Adrenal gland (tissue), 12 donors: ENCODE measurements around the gene PML. TPM values are rescaled to one million over a fixed set of nuclear protein-coding genes. Genes with fewer than 3 reads are reported as not detected.
"Not testable (repeated sequence)": the region's sequence is repeated elsewhere in the genome, so short reads cannot be mapped to it uniquely, and the experiment has no call there.

Experiments
- DNase-seq, 7 donors: peaks; one replicate each; pipeline ENCODE4 v3.0.0-alpha.2; 2019 to 2020
- H3K27ac ChIP-seq, 5 donors: fragments of 200-600 bp; sonication (generic) in 4 of 5; 1 replicate in 3 of 5; 2 replicates in 2 of 5; pipeline versions ENCODE4 v1.5.1 to v1.8.0; 2016 to 2020; ENCODE audit warnings: mild to moderate bottlenecking in 1 of 5
- H3K27me3 ChIP-seq: fragments of 200-600 bp; 2 replicates; pipeline ENCODE4 v1.8.0; 2021
- H3K36me3 ChIP-seq, 2 donors: fragments of 200-600 bp; replicated peaks in 1 of 2; 1 replicate in 1 of 2; 2 replicates in 1 of 2; pipeline versions ENCODE4 v1.5.1 to v1.8.0; 2018 to 2022
- H3K4me1 ChIP-seq, 2 donors: fragments of 200-600 bp; replicated peaks in 1 of 2; 1 replicate in 1 of 2; 2 replicates in 1 of 2; pipeline versions ENCODE4 v1.5.1 to v1.8.0; 2018 to 2021
- H3K4me3 ChIP-seq, 4 donors: fragments of 200-600 bp; sonication (generic) in 3 of 4; one replicate each; pipeline ENCODE4 v1.5.1; 2016 to 2018
- H3K9me3 ChIP-seq, 3 donors: fragments of 200-600 bp; sonication (generic) in 1 of 3; replicated peaks in 1 of 3; 1 replicate in 2 of 3; 2 replicates in 1 of 3; pipeline versions ENCODE4 v1.5.1 to v1.8.0; 2016 to 2021
- CTCF ChIP-seq, 6 experiments: fragments of 450-650 bp in 4 of 6; fragments of 200-600 bp in 2 of 6; sonication (generic) in 1 of 6; IDR thresholded peaks; 1 replicate in 5 of 6; 2 replicates in 1 of 6; pipeline versions ENCODE4 v1.5.1 to v1.8.0; 2016 to 2021; ENCODE audit warnings: antibody characterized with exemption in 6 of 6, mild to moderate bottlenecking in 2 of 6, moderate library complexity in 1 of 6
- POLR2A ChIP-seq, 2 donors: fragments of 450-650 bp; IDR thresholded peaks; one replicate each; pipeline ENCODE4 v1.6.1; 2017; ENCODE audit warnings: antibody characterized with exemption in 2 of 2, mild to moderate bottlenecking in 2 of 2, moderate library complexity in 1 of 2
- WGBS, 4 donors: extraction: QIAGEN DNeasy Blood & Tissue Kit in 2 of 4; methylation state at CpG; one replicate each; pipeline versions ENCODE4 v1.1.5 to v1.1.7; 2013 to 2017; 5-methylcytosine and 5-hydroxymethylcytosine counted together
- intact Hi-C, 2 donors: fragments of 100-400 bp; cut with DNase I; formaldehyde crosslinking; loops; one replicate each; pipeline versions ENCODE4 v1.14.1 to v1.15.0; 2022 to 2023
- polyA plus RNA-seq, 3 donors: library from polyadenylated mRNA; stranded (reverse); fragments of 200-250 nt in 2 of 3; fragments of 350-450 nt in 1 of 3; fragmentation: Illumina TruSeq in 1 of 3; extraction: RNeasy Lipid Tissue Mini Kit (QIAGEN cat#74804) in 1 of 3; gene quantifications; one replicate each; pipeline ENCODE4 v1.2.3, GENCODE V29; 2013 to 2014
- total RNA-seq, 9 donors: library from RNA; depleted of rRNA in 4 of 9; stranded (reverse); fragments of >200 nt in 4 of 9; fragments of 120-200 nt in 1 of 9; fragmentation: NEBNext Ultra II Directional in 1 of 9; extraction: Animal tissue kit (Norgen Biotek cat#: 25700) in 1 of 9; gene quantifications; one replicate each; pipeline versions ENCODE4 v1.1.0 to v1.2.4, GENCODE V29; 2013 to 2023
- donor health status: healthy with polysubstance abuse.
- donor health status: Bipolar disorder and iron deficiency.
- donor health status: DM: yes; HTN: yes; CAD: no.
- donor health status: DM: no; HTN: no; CAD: no.
- donor health status: DM: no; HTN: no; CAD: no.
- donor health status: DM: yes; HTN: yes; CAD: no.

Gene PML
- total and polyA plus RNA-seq, 12 donors, result 7.0 to 103 (median 58.7) TPM

- H3K27ac ChIP-seq, result no peak overlapping the region
Measured at GRCh38 chr15:73957785-73958184, 36.7 kb upstream of the PML start.

GRCh38 chr15:73959012-73959581, 35.4 kb upstream of the PML start:
- no peak overlapping the region for H3K4me3 ChIP-seq
- no peaks in the 10 kb centered on the region for H3K36me3 ChIP-seq
- no peaks in the 10 kb centered on the region for H3K4me1 ChIP-seq
- no peak for TF ChIP-seq CTCF (IDR thresholded peaks at IDR 0.05)
- no peak for TF ChIP-seq POLR2A (IDR thresholded peaks at IDR 0.05)
- intact Hi-C loops, result no loop called here
- DNase-seq, result peak in 1 of 7 donors; percentile 9
- H3K27me3 ChIP-seq, result no peaks in the 10 kb centered on the region
- H3K27ac ChIP-seq, result no peak overlapping the region
- H3K9me3 ChIP-seq, result no peaks in the 10 kb centered on the region
- WGBS, 4 donors, result 52 to 62% (median 60%) methylated on average over 8 of the region's 8 CpGs

More at GRCh38 chr15:73957785-73958184, 36.7 kb upstream of the PML start:
- no peaks in the 10 kb centered on the region for H3K36me3 ChIP-seq
- 69 to 86% (median 85%) methylated on average over 2 of the region's 2 CpGs for WGBS, 4 donors
- H3K9me3 ChIP-seq, result no peaks in the 10 kb centered on the region
- no peak overlapping the region for H3K4me3 ChIP-seq
- H3K27me3 ChIP-seq, result no peaks in the 10 kb centered on the region
- TF ChIP-seq POLR2A (IDR thresholded peaks at IDR 0.05), result no peak
- no peak for TF ChIP-seq CTCF (IDR thresholded peaks at IDR 0.05)
- no peaks in the 10 kb centered on the region for H3K4me1 ChIP-seq
- no peak for DNase-seq
- intact Hi-C loops, result no loop called here

- TF ChIP-seq POLR2A (IDR thresholded peaks at IDR 0.05) (no peak), CTCF (IDR thresholded peaks at IDR 0.05) (no peak)
- no peaks in the 10 kb centered on the region for H3K27me3 ChIP-seq
- H3K4me1 ChIP-seq, result peaks cover 0 to under 1% of the 10 kb centered on the region in 2 donors
- H3K36me3 ChIP-seq, result no peaks in the 10 kb centered on the region
- 73 to 82% (median 77%) methylated on average over 6 of the region's 6 CpGs for WGBS, 4 donors
- peak in 1 of 7 donors; percentile 15 for DNase-seq
- H3K27ac ChIP-seq, result no peak overlapping the region
- intact Hi-C loops, result no loop called here
- H3K4me3 ChIP-seq, result no peak overlapping the region
- H3K9me3 ChIP-seq, result no peaks in the 10 kb centered on the region
Measured at GRCh38 chr15:73959801-73960200, 34.7 kb upstream of the PML start.

GRCh38 chr15:73960472-73961070, 33.9 kb upstream of the PML start:
- H3K4me3 ChIP-seq, H3K4me1 ChIP-seq, H3K9me3 ChIP-seq, H3K27ac ChIP-seq, H3K27me3 ChIP-seq, intact Hi-C loops, H3K36me3 ChIP-seq: not testable (repeated sequence)
- DNase-seq, result peak in 1 of 7 donors; percentile 25
- WGBS, 4 donors, result 87 to 91% (median 88%) methylated on average over 7 of the region's 7 CpGs

- Histone ChIP-seq H3K4me3 (no peak overlapping the region), H3K36me3 (no peaks in the 10 kb centered on the region), H3K9me3 (no peaks in the 10 kb centered on the region), H3K27ac (no peak overlapping the region), H3K4me1 (peaks cover 0 to 4% of the 10 kb centered on the region in 2 donors), H3K27me3 (no peaks in the 10 kb centered on the region)
- TF ChIP-seq CTCF (IDR thresholded peaks at IDR 0.05), result no peak
- no peak for DNase-seq
- intact Hi-C loops, result no loop called here
- WGBS, 4 donors, result 48 to 70% (median 56%) methylated on average over 5 of the region's 5 CpGs
Measured at GRCh38 chr15:73962433-73962832, 32.1 kb upstream of the PML start.
